ENCODE data around the gene CHRNB1.

GRCh38 chr17:7431231-7431630 lies 13.6 kb upstream of the CHRNB1 start:
- TF ChIP-seq MAX (IDR thresholded peaks at IDR 0.05; ENCODE audit: low read depth, low read length) (no peak), CTCF (IDR thresholded peaks at IDR 0.05; ENCODE audit: low read depth, low read length) (no peak)
